DMS114 treated with DMSO at 0.1 percent for 48 hours (cell line): Measurements from ENCODE around the gene TRIM3.
"Not testable (repeated sequence)": the region's sequence is repeated elsewhere in the genome, so short reads cannot be mapped to it uniquely, and the experiment has no call there.

Source experiments
- DNase-seq: peaks from one replicate; lab custom pipeline; 2025; ENCODE audit not compliant: unreplicated experiment; lab: John Stamatoyannopoulos, UW

Gene TRIM3

GRCh38 chr11:6473451-6474412 lies at the start of gene TRIM3:
TSS of gene TRIM3 (minus strand) at chr11:6473941. CDS start at chr11:6465695, 8,246 bp downstream.
- peak; percentile 35 for DNase-seq

- no peak for DNase-seq
Measured at GRCh38 chr11:6523253-6523652, 49.5 kb upstream of the TRIM3 start.

GRCh38 chr11:6521946-6522345 lies 48.2 kb upstream of the TRIM3 start:
- DNase-seq: not testable (repeated sequence)

- DNase-seq: no peak
Measured at GRCh38 chr11:6520265-6520664, 46.5 kb upstream of the TRIM3 start.

- DNase-seq: no peak
Measured at GRCh38 chr11:6516865-6517264, 43.1 kb upstream of the TRIM3 start.

GRCh38 chr11:6505577-6506240 lies 32.0 kb upstream of the TRIM3 start:
- DNase-seq: peak; percentile 1

GRCh38 chr11:6504166-6504565 lies 30.4 kb upstream of the TRIM3 start:
- no peak for DNase-seq

GRCh38 chr11:6502382-6502781 lies 28.6 kb upstream of the TRIM3 start:
- no peak for DNase-seq

GRCh38 chr11:6498544-6498943 lies 24.8 kb upstream of the TRIM3 start:
- DNase-seq: no peak

GRCh38 chr11:6498121-6498520 lies 24.4 kb upstream of the TRIM3 start:
- DNase-seq: no peak

- no peak for DNase-seq
Measured at GRCh38 chr11:6497069-6497839, 23.5 kb upstream of the TRIM3 start, which contains the start of gene DNHD1. TSS of gene DNHD1 (plus strand) at chr11:6497280. CDS start at chr11:6498216, 936 bp downstream.

GRCh38 chr11:6489306-6489705 lies 15.6 kb upstream of the TRIM3 start:
- no peak for DNase-seq

GRCh38 chr11:6488821-6489220 lies 15.1 kb upstream of the TRIM3 start:
- no peak for DNase-seq

- DNase-seq: no peak
Measured at GRCh38 chr11:6488342-6488741, 14.6 kb upstream of the TRIM3 start.

GRCh38 chr11:6486938-6487337 lies 13.2 kb upstream of the TRIM3 start:
- no peak for DNase-seq

GRCh38 chr11:6486256-6486655 lies 12.5 kb upstream of the TRIM3 start:
- DNase-seq: no peak

- no peak for DNase-seq
Measured at GRCh38 chr11:6485661-6486060, 11.9 kb upstream of the TRIM3 start.

- DNase-seq: no peak
Measured at GRCh38 chr11:6483015-6483414, 9.3 kb upstream of the TRIM3 start.

GRCh38 chr11:6482441-6482840 lies 8.7 kb upstream of the TRIM3 start:
- DNase-seq: no peak

- no peak for DNase-seq
Measured at GRCh38 chr11:6481924-6482275, 8.2 kb upstream of the TRIM3 start.
